IMR-90 (cell line): ENCODE data around the gene MOB3A. TPM values are rescaled to one million over a fixed set of nuclear protein-coding genes. Genes with fewer than 3 reads are reported as not detected.

Source experiments
- ATAC-seq: fragments of 200-7000 bp; cut with Tn5 transposase; 2 replicates; pipeline ENCODE4 v1.9.1; 2020; ENCODE audit warnings: low read depth, mild to moderate bottlenecking, moderate library complexity
- BruUV-seq: library from RNA; stranded (reverse); fragments of 400-500 nt; replicated peaks from 2 replicates; lab custom pipeline; 2021; lab: Mats Ljungman, UMichigan
- CTCF ChIA-PET: fragments of 300-600 bp; formaldehyde crosslinking; extraction: SDS; loops from one replicate; lab custom pipeline; 2021; ENCODE audit warnings: antibody characterized with exemption; lab: Yijun Ruan, JAX
- POLR2A ChIA-PET: fragments of 300-600 bp; sonication (Branson Sonifier 250); formaldehyde crosslinking; loops from one replicate; lab custom pipeline; 2022; ENCODE audit warnings: antibody characterized with exemption; ENCODE audit not compliant: unreplicated experiment; lab: Charles Lee
- DNase-seq: peaks from one replicate; pipeline ENCODE4 v3.0.0; 2013
- H2AFZ ChIP-seq: replicated peaks from 2 replicates; pipeline ENCODE3; 2013; ENCODE audit warnings: low read length, mild to moderate bottlenecking; ENCODE audit not compliant: poor library complexity
- H2AK5ac ChIP-seq: 2 replicates; pipeline ENCODE4 v1.6.1; 2013; ENCODE audit warnings: low read depth, low read length, inconsistent platforms
- H2AK9ac ChIP-seq: replicated peaks from 2 replicates; pipeline ENCODE3; 2013; ENCODE audit warnings: mild to moderate bottlenecking, low read depth, low read length, moderate library complexity; ENCODE audit not compliant: poor library complexity
- H2BK120ac ChIP-seq: 2 replicates; pipeline ENCODE4 v1.6.1; 2013; ENCODE audit warnings: low read depth, low read length, inconsistent platforms
- H2BK15ac ChIP-seq: 3 replicates; pipeline ENCODE4 v1.6.1; 2013; ENCODE audit warnings: low read depth, low read length, inconsistent platforms
- H2BK20ac ChIP-seq: 2 replicates; pipeline ENCODE4 v1.6.1; 2013; ENCODE audit warnings: low read depth, mild to moderate bottlenecking, inconsistent platforms, low read length, moderate library complexity
- H2BK5ac ChIP-seq: 2 replicates; pipeline ENCODE4 v1.6.1; 2013; ENCODE audit warnings: mild to moderate bottlenecking, low read depth, low read length, inconsistent platforms; ENCODE audit not compliant: poor library complexity, severe bottlenecking
- H3K14ac ChIP-seq: replicated peaks from 2 replicates; pipeline ENCODE4 v1.6.1; 2013; ENCODE audit warnings: low read depth, low read length, inconsistent platforms
- H3K18ac ChIP-seq: 2 replicates; pipeline ENCODE4 v1.6.1; 2013; ENCODE audit warnings: low read depth, low read length, control low read depth
- H3K23ac ChIP-seq: 2 replicates; pipeline ENCODE4 v1.6.1; 2013; ENCODE audit warnings: low read depth, low read length, inconsistent platforms
- H3K27ac ChIP-seq: 2 replicates; pipeline ENCODE4 v1.5.1; 2013; ENCODE audit warnings: mild to moderate bottlenecking, control low read depth, low read length; ENCODE audit not compliant: insufficient read depth
- H3K27me3 ChIP-seq: 2 replicates; pipeline ENCODE4 v1.6.1; 2013; ENCODE audit warnings: low read length; ENCODE audit not compliant: control insufficient read depth, insufficient read depth
- H3K36me3 ChIP-seq: 2 replicates; pipeline ENCODE4 v1.6.1; 2013; ENCODE audit warnings: low read length, mixed read lengths; ENCODE audit not compliant: control insufficient read depth, insufficient read depth
- H3K4ac ChIP-seq: 2 replicates; pipeline ENCODE4 v1.6.1; 2013; ENCODE audit warnings: low read depth, low read length, inconsistent platforms
- H3K4me1 ChIP-seq: 2 replicates; pipeline ENCODE4 v1.6.1; 2013; ENCODE audit warnings: low read length, mixed read lengths; ENCODE audit not compliant: control insufficient read depth, insufficient read depth
- H3K4me2 ChIP-seq: 2 replicates; pipeline ENCODE4 v1.6.1; 2013; ENCODE audit warnings: low read depth, mild to moderate bottlenecking, control low read depth, low read length, moderate library complexity
- H3K4me3 ChIP-seq: 2 replicates; pipeline ENCODE4 v1.5.1; 2013; ENCODE audit warnings: low read depth, mild to moderate bottlenecking, control low read depth, low read length, moderate library complexity; ENCODE audit not compliant: insufficient read depth
- H3K56ac ChIP-seq: 2 replicates; pipeline ENCODE4 v1.6.1; 2013; ENCODE audit warnings: low read length, inconsistent platforms; ENCODE audit not compliant: insufficient read depth; ENCODE audit errors: extremely low read depth
- H3K79me1 ChIP-seq, 2 experiments: 2 replicates each; pipeline ENCODE4 v1.6.1; 2013; ENCODE audit warnings: low read length in 2 of 2, inconsistent platforms in 1 of 2, low read depth in 1 of 2
- H3K9ac ChIP-seq: 2 replicates; pipeline ENCODE4 v1.6.1; 2013; ENCODE audit warnings: low read depth, low read length, control low read depth
- H3K9me1 ChIP-seq: 2 replicates; pipeline ENCODE4 v1.6.1; 2013; ENCODE audit warnings: low read length, inconsistent platforms; ENCODE audit not compliant: insufficient read depth
- H3K9me3 ChIP-seq: 2 replicates; pipeline ENCODE4 v1.6.1; 2013; ENCODE audit warnings: low read length; ENCODE audit not compliant: control insufficient read depth, insufficient read depth
- H4K20me1 ChIP-seq: 2 replicates; pipeline ENCODE4 v1.6.1; 2013; ENCODE audit warnings: low read length, inconsistent platforms; ENCODE audit not compliant: insufficient read depth
- H4K5ac ChIP-seq: 2 replicates; pipeline ENCODE4 v1.6.1; 2013; ENCODE audit warnings: mild to moderate bottlenecking, low read depth, low read length, control low read depth
- H4K8ac ChIP-seq, 2 experiments: 2 replicates each; pipeline ENCODE4 v1.6.1; 2013; ENCODE audit warnings: low read depth in 2 of 2, low read length in 2 of 2, control low read depth in 1 of 2, inconsistent platforms in 1 of 2
- H4K91ac ChIP-seq: 2 replicates; pipeline ENCODE4 v1.6.1; 2013; ENCODE audit warnings: low read depth, low read length, inconsistent platforms; ENCODE audit not compliant: insufficient read depth
- BHLHE40 ChIP-seq: fragments of 150-350 bp; IDR thresholded peaks from 2 replicates; pipeline ENCODE4 v1.6.1; 2016; ENCODE audit warnings: mild to moderate bottlenecking, low read depth, low read length
- CEBPB ChIP-seq: IDR thresholded peaks from 2 replicates; pipeline ENCODE4 v1.6.1; 2012; ENCODE audit warnings: low read depth, low read length, improper control_type of control experiment
- FOS ChIP-seq: fragments of 150-350 bp; IDR thresholded peaks from 2 replicates; pipeline ENCODE4 v1.6.1; 2016; ENCODE audit warnings: low read depth, low read length
- MAFK ChIP-seq: IDR thresholded peaks from 2 replicates; pipeline ENCODE4 v1.6.1; 2012; ENCODE audit warnings: low read depth, low read length, improper control_type of control experiment
- MXI1 ChIP-seq: IDR thresholded peaks from 2 replicates; pipeline ENCODE4 v1.6.1; 2012; ENCODE audit warnings: low read depth, mild to moderate bottlenecking, low read length, moderate library complexity, borderline replicate concordance
- NFE2L2 ChIP-seq: fragments of 150-350 bp; IDR thresholded peaks from 2 replicates; pipeline ENCODE4 v1.6.1; 2016; ENCODE audit warnings: low read depth, mild to moderate bottlenecking, low read length
- RAD21 ChIP-seq: IDR thresholded peaks from 2 replicates; pipeline ENCODE4 v1.6.1; 2012; ENCODE audit warnings: low read length, improper control_type of control experiment
- RCOR1 ChIP-seq: IDR thresholded peaks from 2 replicates; pipeline ENCODE4 v1.6.1; 2012; ENCODE audit warnings: mild to moderate bottlenecking, low read length, improper control_type of control experiment; ENCODE audit not compliant: insufficient replicate concordance
- RFX5 ChIP-seq: IDR thresholded peaks from 2 replicates; pipeline ENCODE4 v1.8.0; 2012; ENCODE audit warnings: low read depth, mild to moderate bottlenecking, low read length, moderate library complexity
- SMC3 ChIP-seq: fragments of 150-350 bp; IDR thresholded peaks from 2 replicates; pipeline ENCODE4 v1.6.1; 2016; ENCODE audit warnings: low read depth, mild to moderate bottlenecking, antibody characterized with exemption, low read length, moderate library complexity
- WGBS, 2 experiments: methylation state at CpG; one replicate each; pipeline versions ENCODE4 v1.1.5 to v1.1.7; 2013; ENCODE audit warnings: missing lambda C conversion rate in 2 of 2; ENCODE audit not compliant: insufficient read length in 1 of 2; ENCODE audit errors: extremely low coverage in 2 of 2; 5-methylcytosine and 5-hydroxymethylcytosine counted together
- dilution Hi-C: fragments of 300-500 bp; cut with HindIII; formaldehyde crosslinking; loops from one replicate; pipeline ENCODE4 v1.14.3; 2018; ENCODE audit warnings: low sequenced_read_pairs; ENCODE audit not compliant: unreplicated experiment
- in situ Hi-C: fragments of 300-500 bp; cut with MboI; formaldehyde crosslinking; loops from 3 replicates; pipeline ENCODE4 v1.14.3; 2019; ENCODE audit warnings: low sequenced_read_pairs, inconsistent platforms, mixed read lengths
- intact Hi-C: fragments of 100-400 bp; cut with micrococcal nuclease; formaldehyde crosslinking; loops from 2 replicates; pipeline ENCODE4 v1.10.0; 2022
- polyA plus RNA-seq, 3 experiments: library from polyadenylated mRNA; depleted of rRNA; stranded (reverse); fragments of >200 nt; gene quantifications; 2 replicates each; pipeline ENCODE4 v1.2.3, GENCODE V29; 2012; ENCODE audit warnings: low replicate concordance in 1 of 3
- total RNA-seq: library from RNA; depleted of rRNA; stranded (reverse); fragments of >200 nt; gene quantifications from 2 replicates; pipeline ENCODE4 v1.2.3, GENCODE V29; 2012
- TF ChIP-seq, protein P1 (sequence below): conservative IDR thresholded peaks from 2 replicates; pipeline ENCODE4 v1.5.1; 2012; ENCODE audit warnings: mild to moderate bottlenecking, low read depth, low read length, improper control_type of control experiment
- TF ChIP-seq, protein P2 (sequence below): fragments of 150-350 bp; IDR thresholded peaks from 2 replicates; pipeline ENCODE4 v1.6.1; 2017; ENCODE audit warnings: mild to moderate bottlenecking, antibody characterized with exemption, low read length, low read depth
- TF ChIP-seq, protein P3 (sequence below): fragments of 150-350 bp; IDR thresholded peaks from 2 replicates; pipeline ENCODE4 v1.6.1; 2016; ENCODE audit warnings: low read depth, mild to moderate bottlenecking, low read length, moderate library complexity, borderline replicate concordance

The MOB3A gene
- total and polyA plus RNA-seq, 2 of the 4 experiments (the other 2 are of a cell fraction), result 9.3 to 26.5 TPM

- H3K4me3 ChIP-seq, result no peak overlapping the region
- no peak overlapping the region for H2BK20ac ChIP-seq
- H4K5ac ChIP-seq, result no peak overlapping the region
- H3K36me3 ChIP-seq, result peaks cover 63% of the 10 kb centered on the region
- POLR2A ChIA-PET, result no interaction called here
- H4K20me1 ChIP-seq, result peaks cover 59% of the 10 kb centered on the region
- dilution Hi-C loops (no loop called here), intact Hi-C loops (no loop called here), in situ Hi-C loops (no loop called here)
- H4K8ac ChIP-seq, result no peak overlapping the region
- ATAC-seq, result no peak
- no peak overlapping the region for H3K56ac ChIP-seq
- no peak overlapping the region for H2BK120ac ChIP-seq
- H3K18ac ChIP-seq, result no peak overlapping the region
- H2BK5ac ChIP-seq, result no peak overlapping the region
- no peak overlapping the region for H2AK9ac ChIP-seq
- no peak overlapping the region for H3K27ac ChIP-seq
- no peaks in the 10 kb centered on the region for H3K4me1 ChIP-seq
- no peak overlapping the region for H2AK5ac ChIP-seq
- no peak overlapping the region for H3K4me2 ChIP-seq
- no peak overlapping the region for H3K4ac ChIP-seq
- no peak for DNase-seq
- H3K23ac ChIP-seq, result no peak overlapping the region
- H3K14ac ChIP-seq, result no peak overlapping the region
- no peaks in the 10 kb centered on the region for H3K27me3 ChIP-seq
- 92% methylated on average over 10 of the region's 20 CpGs; no CpG with 5 or more reads in 1 of the 2 experiments for WGBS, 2 experiments
- H2BK15ac ChIP-seq, result no peak overlapping the region
- H4K91ac ChIP-seq, result no peak overlapping the region
- H3K9ac ChIP-seq, result no peak overlapping the region
- no peak for TF ChIP-seq MAFK
- no peak for TF ChIP-seq MXI1
- TF ChIP-seq, protein P1, sequence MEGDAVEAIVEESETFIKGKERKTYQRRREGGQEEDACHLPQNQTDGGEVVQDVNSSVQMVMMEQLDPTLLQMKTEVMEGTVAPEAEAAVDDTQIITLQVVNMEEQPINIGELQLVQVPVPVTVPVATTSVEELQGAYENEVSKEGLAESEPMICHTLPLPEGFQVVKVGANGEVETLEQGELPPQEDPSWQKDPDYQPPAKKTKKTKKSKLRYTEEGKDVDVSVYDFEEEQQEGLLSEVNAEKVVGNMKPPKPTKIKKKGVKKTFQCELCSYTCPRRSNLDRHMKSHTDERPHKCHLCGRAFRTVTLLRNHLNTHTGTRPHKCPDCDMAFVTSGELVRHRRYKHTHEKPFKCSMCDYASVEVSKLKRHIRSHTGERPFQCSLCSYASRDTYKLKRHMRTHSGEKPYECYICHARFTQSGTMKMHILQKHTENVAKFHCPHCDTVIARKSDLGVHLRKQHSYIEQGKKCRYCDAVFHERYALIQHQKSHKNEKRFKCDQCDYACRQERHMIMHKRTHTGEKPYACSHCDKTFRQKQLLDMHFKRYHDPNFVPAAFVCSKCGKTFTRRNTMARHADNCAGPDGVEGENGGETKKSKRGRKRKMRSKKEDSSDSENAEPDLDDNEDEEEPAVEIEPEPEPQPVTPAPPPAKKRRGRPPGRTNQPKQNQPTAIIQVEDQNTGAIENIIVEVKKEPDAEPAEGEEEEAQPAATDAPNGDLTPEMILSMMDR, result no peak
- no peak for TF ChIP-seq RAD21
- no peak for TF ChIP-seq SMC3
- TF ChIP-seq BHLHE40, result no peak
- TF ChIP-seq FOS, result no peak
- no peak for TF ChIP-seq NFE2L2
- TF ChIP-seq, protein P2, sequence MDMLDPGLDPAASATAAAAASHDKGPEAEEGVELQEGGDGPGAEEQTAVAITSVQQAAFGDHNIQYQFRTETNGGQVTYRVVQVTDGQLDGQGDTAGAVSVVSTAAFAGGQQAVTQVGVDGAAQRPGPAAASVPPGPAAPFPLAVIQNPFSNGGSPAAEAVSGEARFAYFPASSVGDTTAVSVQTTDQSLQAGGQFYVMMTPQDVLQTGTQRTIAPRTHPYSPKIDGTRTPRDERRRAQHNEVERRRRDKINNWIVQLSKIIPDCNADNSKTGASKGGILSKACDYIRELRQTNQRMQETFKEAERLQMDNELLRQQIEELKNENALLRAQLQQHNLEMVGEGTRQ, result no peak
- TF ChIP-seq, protein P3, sequence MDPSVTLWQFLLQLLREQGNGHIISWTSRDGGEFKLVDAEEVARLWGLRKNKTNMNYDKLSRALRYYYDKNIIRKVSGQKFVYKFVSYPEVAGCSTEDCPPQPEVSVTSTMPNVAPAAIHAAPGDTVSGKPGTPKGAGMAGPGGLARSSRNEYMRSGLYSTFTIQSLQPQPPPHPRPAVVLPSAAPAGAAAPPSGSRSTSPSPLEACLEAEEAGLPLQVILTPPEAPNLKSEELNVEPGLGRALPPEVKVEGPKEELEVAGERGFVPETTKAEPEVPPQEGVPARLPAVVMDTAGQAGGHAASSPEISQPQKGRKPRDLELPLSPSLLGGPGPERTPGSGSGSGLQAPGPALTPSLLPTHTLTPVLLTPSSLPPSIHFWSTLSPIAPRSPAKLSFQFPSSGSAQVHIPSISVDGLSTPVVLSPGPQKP, result no peak
- no peak for TF ChIP-seq RFX5
- TF ChIP-seq CEBPB, result no peak
- no peak for TF ChIP-seq RCOR1
- no peaks in the 10 kb centered on the region for H3K9me3 ChIP-seq
- BruUV-seq, result no TSS peak
- peaks cover 7% of the 10 kb centered on the region for H3K9me1 ChIP-seq
- H2AFZ ChIP-seq, result no peak overlapping the region
- CTCF ChIA-PET, result no interaction called here
- peaks cover 12 to 38% of the 10 kb centered on the region in 2 experiments for H3K79me1 ChIP-seq
Observed at GRCh38 chr19:2103045-2103707, 7.0 kb upstream of the MOB3A start.
